Omental fat pad (tissue), 4 donors: ENCODE data around the gene OR2T6. TPM values are rescaled to one million over a fixed set of nuclear protein-coding genes. Genes with fewer than 3 reads are reported as not detected.

ENCODE experiments used
- ATAC-seq: fragments of 150-250 bp; one replicate; pipeline ENCODE4 v1.9.1; 2016; ENCODE audit warnings: mild to moderate bottlenecking, moderate library complexity; ENCODE audit not compliant: low FRiP score
- DNase-seq: peaks from one replicate; pipeline ENCODE4 v3.0.0-alpha.2; 2019; ENCODE audit warnings: low spot score
- CTCF ChIP-seq, 3 donors: fragments of 450-650 bp; IDR thresholded peaks; one replicate each; pipeline ENCODE4 v1.5.1; 2016 to 2017; ENCODE audit warnings: antibody characterized with exemption in 3 of 3, mild to moderate bottlenecking in 3 of 3, moderate library complexity in 2 of 3
- total RNA-seq, 4 donors: library from RNA; depleted of rRNA; stranded (reverse); fragments of >200 nt; gene quantifications; one replicate each; pipeline ENCODE4 v1.1.0, GENCODE V29; 2016

OR2T6 gene
- not detected for total RNA-seq

GRCh38 chr1:248375446-248375845 is at the start of gene OR2T6:
Gene OR2T6 (plus strand): TSS chr1:248375746. CDS start chr1:248387609, 11,863 bp downstream.
- no peak for TF ChIP-seq CTCF (IDR thresholded peaks at IDR 0.05)
- ATAC-seq: no peak
- no peak for DNase-seq

GRCh38 chr1:248343451-248343850 is 32.1 kb upstream of the OR2T6 start:
- no peak for DNase-seq

GRCh38 chr1:248348475-248348874 is 27.1 kb upstream of the OR2T6 start, which contains the start of gene OR14C36:
Gene OR14C36 (plus strand): TSS chr1:248348775. CDS start chr1:248348775, 0 bp downstream.
- DNase-seq: no peak
- no peak for ATAC-seq
- TF ChIP-seq CTCF (IDR thresholded peaks at IDR 0.05): no peak

More at GRCh38 chr1:248343451-248343850, 32.1 kb upstream of the OR2T6 start:
- no peak for ATAC-seq
- TF ChIP-seq CTCF (IDR thresholded peaks at IDR 0.05): no peak

- TF ChIP-seq CTCF (IDR thresholded peaks at IDR 0.05): no peak
- ATAC-seq: no peak
- no peak for DNase-seq
These were observed 16.1 kb upstream of the OR2T6 start for GRCh38 chr1:248359415-248359814.

GRCh38 chr1:248361121-248361715 is 14.3 kb upstream of the OR2T6 start, which contains the start of gene OR2T4:
Gene OR2T4 (plus strand): TSS chr1:248361665. CDS start chr1:248361665, 0 bp downstream.
- ATAC-seq (no peak), DNase-seq (no peak)
- TF ChIP-seq CTCF (IDR thresholded peaks at IDR 0.05): no peak

- no peak for DNase-seq
- no peak for TF ChIP-seq CTCF (IDR thresholded peaks at IDR 0.05)
- ATAC-seq: no peak
These were observed 8.9 kb upstream of the OR2T6 start for GRCh38 chr1:248366609-248367008.

GRCh38 chr1:248372394-248372793 is 3.2 kb upstream of the OR2T6 start:
- no peak for TF ChIP-seq CTCF (IDR thresholded peaks at IDR 0.05)
- no peak for ATAC-seq
- DNase-seq: no peak
